ENCODE results near the gene ATP2B2. TPM values are rescaled to one million over a fixed set of nuclear protein-coding genes. Genes with fewer than 3 reads are reported as not detected.

ATP2B2 gene
- total RNA-seq, 3 donors from 2014 or later: 0.09 to 0.70 (median 0.12) TPM

- no peak overlapping the region for H3K4me3 ChIP-seq
- TF ChIP-seq CTCF (IDR thresholded peaks at IDR 0.05): no peak
- intact Hi-C loops (cut with DNase I, micrococcal nuclease): no loop called here
- ATAC-seq: no peak
- DNase-seq: no peak
- H3K9me3 ChIP-seq: no peaks in the 10 kb centered on the region
- no peaks in the 10 kb centered on the region for H3K4me1 ChIP-seq (ENCODE audit: low read depth)
- H3K36me3 ChIP-seq (ENCODE audit: low read depth): no peaks in the 10 kb centered on the region
These were observed 166.6 kb downstream of the ATP2B2 start for GRCh38 chr3:10338591-10339353.

- Histone ChIP-seq H3K9me3 (no peaks in the 10 kb centered on the region), H3K36me3 (ENCODE audit: low read depth) (no peaks in the 10 kb centered on the region), H3K4me3 (no peak overlapping the region), H3K4me1 (ENCODE audit: low read depth) (no peaks in the 10 kb centered on the region)
- DNase-seq: no peak
- intact Hi-C loops (cut with DNase I, micrococcal nuclease): no loop called here
- no peak for TF ChIP-seq CTCF (IDR thresholded peaks at IDR 0.05)
- no peak for ATAC-seq
These were observed 167.3 kb downstream of the ATP2B2 start for GRCh38 chr3:10338164-10338470.

- DNase-seq (no peak), ATAC-seq (peak; percentile 26)
- Histone ChIP-seq H3K36me3 (ENCODE audit: low read depth) (no peaks in the 10 kb centered on the region), H3K4me1 (ENCODE audit: low read depth) (no peaks in the 10 kb centered on the region), H3K9me3 (no peaks in the 10 kb centered on the region), H3K4me3 (no peak overlapping the region)
- no peak for TF ChIP-seq CTCF (IDR thresholded peaks at IDR 0.05)
- intact Hi-C loops (cut with DNase I, micrococcal nuclease): no loop called here
These were observed 167.8 kb downstream of the ATP2B2 start for GRCh38 chr3:10337323-10338163.

- Histone ChIP-seq H3K36me3 (ENCODE audit: low read depth) (no peaks in the 10 kb centered on the region), H3K4me1 (ENCODE audit: low read depth) (no peaks in the 10 kb centered on the region), H3K9me3 (no peaks in the 10 kb centered on the region), H3K4me3 (no peak overlapping the region)
- no peak for DNase-seq
- intact Hi-C loops (cut with DNase I, micrococcal nuclease): no loop called here
- TF ChIP-seq CTCF (IDR thresholded peaks at IDR 0.05): no peak
- ATAC-seq: no peak
These were observed 168.6 kb downstream of the ATP2B2 start for GRCh38 chr3:10336761-10337160.

- no peaks in the 10 kb centered on the region for H3K36me3 ChIP-seq (ENCODE audit: low read depth)
- ATAC-seq: no peak
- intact Hi-C loops (cut with DNase I, micrococcal nuclease): no loop called here
These were observed 169.3 kb downstream of the ATP2B2 start for GRCh38 chr3:10335871-10336622.

More at GRCh38 chr3:10335871-10336622, 169.3 kb downstream of the ATP2B2 start:
- no peak for TF ChIP-seq CTCF (IDR thresholded peaks at IDR 0.05)
- Histone ChIP-seq H3K9me3 (no peaks in the 10 kb centered on the region), H3K4me1 (ENCODE audit: low read depth) (no peaks in the 10 kb centered on the region), H3K4me3 (no peak overlapping the region)
- DNase-seq: no peak
